Superior temporal gyrus (tissue), 1 donor: ENCODE data around the gene DDX20.
"Not testable (repeated sequence)": the region's sequence is repeated elsewhere in the genome, so short reads cannot be mapped to it uniquely, and the experiment has no call there.

Source experiments
- DNase-seq: peaks from one replicate; pipeline ENCODE4 v3.0.0-alpha.2; 2016; ENCODE audit errors: extremely low spot score

Gene DDX20

GRCh38 chr1:111789666-111790316 lies 34.1 kb downstream of the DDX20 start:
- DNase-seq = peak; percentile 42

- DNase-seq = no peak
Observed at GRCh38 chr1:111791776-111792175, 36.1 kb downstream of the DDX20 start.

- no peak for DNase-seq
Observed at GRCh38 chr1:111792249-111792648, 36.5 kb downstream of the DDX20 start.

GRCh38 chr1:111793923-111794322 lies 38.2 kb downstream of the DDX20 start:
- no peak for DNase-seq

GRCh38 chr1:111795401-111795800 lies 39.7 kb downstream of the DDX20 start:
- DNase-seq = no peak

- DNase-seq = no peak
Observed at GRCh38 chr1:111798580-111798979, 42.9 kb downstream of the DDX20 start.

GRCh38 chr1:111799722-111800121 lies 44.0 kb downstream of the DDX20 start:
- not testable (repeated sequence) for DNase-seq

GRCh38 chr1:111801071-111801850 lies 45.6 kb downstream of the DDX20 start:
- DNase-seq = no peak

GRCh38 chr1:111802110-111802509 lies 46.4 kb downstream of the DDX20 start:
- no peak for DNase-seq

- no peak for DNase-seq
Observed at GRCh38 chr1:111802984-111803383, 47.3 kb downstream of the DDX20 start.

- DNase-seq = no peak
Observed at GRCh38 chr1:111803951-111804350, 48.2 kb downstream of the DDX20 start.

- no peak for DNase-seq
Observed at GRCh38 chr1:111804776-111805175, 49.1 kb downstream of the DDX20 start.

- no peak for DNase-seq
Observed at GRCh38 chr1:111805251-111805650, 49.5 kb downstream of the DDX20 start.

- DNase-seq = no peak
Observed at GRCh38 chr1:111811891-111812290, 56.2 kb downstream of the DDX20 start.

- no peak for DNase-seq
Observed at GRCh38 chr1:111812306-111812705, 56.6 kb downstream of the DDX20 start.

- no peak for DNase-seq
Observed at GRCh38 chr1:111813440-111814304, 58.0 kb downstream of the DDX20 start.

- DNase-seq = no peak
Observed at GRCh38 chr1:111814305-111814628, 58.6 kb downstream of the DDX20 start.

GRCh38 chr1:111814642-111815041 lies 58.9 kb downstream of the DDX20 start:
- DNase-seq = no peak
